HG03135 (cell line): ENCODE results near the gene PTBP1.
A peak's percentile ranks its signal among the peaks of the same experiment; 100 is the strongest.

Experiments
- ATAC-seq: cut with Tn5 transposase; IDR thresholded peaks from one replicate; pipeline ENCODE4 v1.9.1; 2021; ENCODE audit warnings: mild to moderate bottlenecking, moderate library complexity; ENCODE audit not compliant: unreplicated experiment

PTBP1 gene

GRCh38 chr19:795691-796581, 1.3 kb upstream of the PTBP1 start:
- ATAC-seq = no peak

- ATAC-seq = peak; percentile 34
These were observed 519 bp downstream of the PTBP1 start for GRCh38 chr19:797528-798414.

GRCh38 chr19:798415-799075, 1.3 kb downstream of the PTBP1 start:
- no peak for ATAC-seq

GRCh38 chr19:799076-799881, 2.0 kb downstream of the PTBP1 start:
- no peak for ATAC-seq

- no peak for ATAC-seq
These were observed 3.2 kb downstream of the PTBP1 start for GRCh38 chr19:800360-801029.

- no peak for ATAC-seq
These were observed 4.0 kb downstream of the PTBP1 start for GRCh38 chr19:801030-801860.

- ATAC-seq = no peak
These were observed 4.7 kb downstream of the PTBP1 start for GRCh38 chr19:801861-802497.

GRCh38 chr19:802498-803098, 5.3 kb downstream of the PTBP1 start:
- no peak for ATAC-seq

- ATAC-seq = no peak
These were observed 5.9 kb downstream of the PTBP1 start for GRCh38 chr19:803099-803561.

- no peak for ATAC-seq
These were observed 6.6 kb downstream of the PTBP1 start for GRCh38 chr19:803686-804418.

- no peak for ATAC-seq
These were observed 7.3 kb downstream of the PTBP1 start for GRCh38 chr19:804419-805165.

- ATAC-seq = no peak
These were observed 7.9 kb downstream of the PTBP1 start for GRCh38 chr19:805166-805551.

- no peak for ATAC-seq
These were observed 8.6 kb downstream of the PTBP1 start for GRCh38 chr19:805600-806550.

- no peak for ATAC-seq
These were observed 9.7 kb downstream of the PTBP1 start for GRCh38 chr19:806815-807421.
